ENCODE results near the gene UBE3C. TPM values are rescaled to one million over a fixed set of nuclear protein-coding genes. Genes with fewer than 3 reads are reported as not detected.

UBE3C gene
- total RNA-seq, 1 donor, result 95.9 TPM

- Histone ChIP-seq H2AFZ (ENCODE audit: low read length) (no peak overlapping the region), H3K4me2 (ENCODE audit: insufficient read depth, low read length) (peak overlapping the region; percentile 79), H4K20me1 (ENCODE audit: insufficient read depth, low read length) (no peaks in the 10 kb centered on the region)
Measured at GRCh38 chr7:157280216-157280841, 141.6 kb downstream of the UBE3C start.

GRCh38 chr7:157281221-157281998 lies 142.7 kb downstream of the UBE3C start:
- TF ChIP-seq CTCF (IDR thresholded peaks at IDR 0.05; ENCODE audit: extremely low read depth, low read depth, low read length), result no peak
- no peak overlapping the region for H2AFZ ChIP-seq (ENCODE audit: low read length)
- no peaks in the 10 kb centered on the region for H3K27me3 ChIP-seq (ENCODE audit: insufficient read depth, low read length)
- H3K9me3 ChIP-seq (ENCODE audit: low read depth, low read length), result no peaks in the 10 kb centered on the region
- H3K36me3 ChIP-seq (ENCODE audit: insufficient read depth, low read length), result no peaks in the 10 kb centered on the region
- H4K20me1 ChIP-seq (ENCODE audit: insufficient read depth, low read length), result no peaks in the 10 kb centered on the region
- H3K27ac ChIP-seq (ENCODE audit: low read depth, low read length), result no peak overlapping the region
- no peaks in the 10 kb centered on the region for H3K79me2 ChIP-seq (ENCODE audit: insufficient read depth, low read length)
- H3K4me3 ChIP-seq (ENCODE audit: insufficient read depth, low read length), result no peak overlapping the region
- H3K4me2 ChIP-seq (ENCODE audit: insufficient read depth, low read length), result no peak overlapping the region
- peaks cover 15% of the 10 kb centered on the region for H3K4me1 ChIP-seq (ENCODE audit: insufficient read depth, low read length)
- peak; percentile 85 for DNase-seq (ENCODE audit: insufficient read length, low spot score, missing footprints)

More at GRCh38 chr7:157280216-157280841, 141.6 kb downstream of the UBE3C start:
- Histone ChIP-seq H3K9me3 (ENCODE audit: low read depth, low read length) (no peaks in the 10 kb centered on the region), H3K27me3 (ENCODE audit: insufficient read depth, low read length) (no peaks in the 10 kb centered on the region), H3K4me1 (ENCODE audit: insufficient read depth, low read length) (peaks cover 15% of the 10 kb centered on the region), H3K4me3 (ENCODE audit: insufficient read depth, low read length) (peak overlapping the region; percentile 71), H3K27ac (ENCODE audit: low read depth, low read length) (no peak overlapping the region), H3K36me3 (ENCODE audit: insufficient read depth, low read length) (no peaks in the 10 kb centered on the region), H3K79me2 (ENCODE audit: insufficient read depth, low read length) (no peaks in the 10 kb centered on the region)
- DNase-seq (ENCODE audit: insufficient read length, low spot score, missing footprints), result peak; percentile 74
- no peak for TF ChIP-seq CTCF (IDR thresholded peaks at IDR 0.05; ENCODE audit: extremely low read depth, low read depth, low read length)

GRCh38 chr7:157282141-157282801 lies 143.5 kb downstream of the UBE3C start:
- Histone ChIP-seq H3K9me3 (ENCODE audit: low read depth, low read length) (no peaks in the 10 kb centered on the region), H3K4me1 (ENCODE audit: insufficient read depth, low read length) (peaks cover 7% of the 10 kb centered on the region), H3K4me2 (ENCODE audit: insufficient read depth, low read length) (no peak overlapping the region), H3K79me2 (ENCODE audit: insufficient read depth, low read length) (no peaks in the 10 kb centered on the region), H3K4me3 (ENCODE audit: insufficient read depth, low read length) (no peak overlapping the region), H3K36me3 (ENCODE audit: insufficient read depth, low read length) (no peaks in the 10 kb centered on the region), H3K27me3 (ENCODE audit: insufficient read depth, low read length) (no peaks in the 10 kb centered on the region), H3K27ac (ENCODE audit: low read depth, low read length) (no peak overlapping the region), H2AFZ (ENCODE audit: low read length) (no peak overlapping the region), H4K20me1 (ENCODE audit: insufficient read depth, low read length) (no peaks in the 10 kb centered on the region)
- no peak for TF ChIP-seq CTCF (IDR thresholded peaks at IDR 0.05; ENCODE audit: extremely low read depth, low read depth, low read length)
- DNase-seq (ENCODE audit: insufficient read length, low spot score, missing footprints), result peak; percentile 75
